Activated naive CD4-positive, alpha-beta T cell treated with Interleukin-2 at 50 U/mL for 16 hours (primary cell): Measurements from ENCODE around the gene CDH12.

Experiments used
- DNase-seq: peaks from one replicate; pipeline ENCODE4 v3.0.0-alpha.2; 2020

Gene CDH12

GRCh38 chr5:21919414-21920022, 933.6 kb downstream of the CDH12 start:
- DNase-seq, result no peak

- no peak for DNase-seq
Measured at GRCh38 chr5:21918451-21918850, 934.7 kb downstream of the CDH12 start.

GRCh38 chr5:21910731-21911130, 942.4 kb downstream of the CDH12 start:
- DNase-seq, result no peak

GRCh38 chr5:21895766-21896350, 957.3 kb downstream of the CDH12 start:
- DNase-seq, result no peak

GRCh38 chr5:21893161-21893560, 960.0 kb downstream of the CDH12 start:
- DNase-seq, result no peak

- no peak for DNase-seq
Measured at GRCh38 chr5:21889581-21889980, 963.6 kb downstream of the CDH12 start.

- no peak for DNase-seq
Measured at GRCh38 chr5:21882074-21882745, 970.9 kb downstream of the CDH12 start.

- DNase-seq, result no peak
Measured at GRCh38 chr5:21880164-21880563, 973.0 kb downstream of the CDH12 start.

GRCh38 chr5:21862986-21863385, 990.2 kb downstream of the CDH12 start:
- DNase-seq, result no peak

GRCh38 chr5:21858441-21858840, 994.7 kb downstream of the CDH12 start:
- DNase-seq, result no peak

GRCh38 chr5:21856987-21857386, 996.2 kb downstream of the CDH12 start:
- DNase-seq, result no peak

- no peak for DNase-seq
Measured at GRCh38 chr5:21847300-21847699, 1005.8 kb downstream of the CDH12 start.

- DNase-seq, result no peak
Measured at GRCh38 chr5:21844960-21845359, 1008.2 kb downstream of the CDH12 start.

- DNase-seq, result no peak
Measured at GRCh38 chr5:21834863-21835262, 1018.3 kb downstream of the CDH12 start.

GRCh38 chr5:21831145-21831787, 1021.9 kb downstream of the CDH12 start:
- no peak for DNase-seq

- no peak for DNase-seq
Measured at GRCh38 chr5:21826884-21827283, 1026.3 kb downstream of the CDH12 start.

GRCh38 chr5:21823588-21823987, 1029.6 kb downstream of the CDH12 start:
- DNase-seq, result no peak

- no peak for DNase-seq
Measured at GRCh38 chr5:21823076-21823574, 1030.0 kb downstream of the CDH12 start.

- DNase-seq, result no peak
Measured at GRCh38 chr5:21820527-21820926, 1032.6 kb downstream of the CDH12 start.

GRCh38 chr5:21818370-21818720, 1034.8 kb downstream of the CDH12 start:
- no peak for DNase-seq

- DNase-seq, result no peak
Measured at GRCh38 chr5:21817668-21818369, 1035.3 kb downstream of the CDH12 start.

GRCh38 chr5:21810737-21811316, 1042.3 kb downstream of the CDH12 start:
- no peak for DNase-seq

GRCh38 chr5:21809611-21810010, 1043.5 kb downstream of the CDH12 start:
- no peak for DNase-seq
